ENCODE results near the gene SHISA7.

SHISA7 gene
- total RNA-seq = 0 to 0.17 (median 0) reads per million in 3 donors

DNA sequence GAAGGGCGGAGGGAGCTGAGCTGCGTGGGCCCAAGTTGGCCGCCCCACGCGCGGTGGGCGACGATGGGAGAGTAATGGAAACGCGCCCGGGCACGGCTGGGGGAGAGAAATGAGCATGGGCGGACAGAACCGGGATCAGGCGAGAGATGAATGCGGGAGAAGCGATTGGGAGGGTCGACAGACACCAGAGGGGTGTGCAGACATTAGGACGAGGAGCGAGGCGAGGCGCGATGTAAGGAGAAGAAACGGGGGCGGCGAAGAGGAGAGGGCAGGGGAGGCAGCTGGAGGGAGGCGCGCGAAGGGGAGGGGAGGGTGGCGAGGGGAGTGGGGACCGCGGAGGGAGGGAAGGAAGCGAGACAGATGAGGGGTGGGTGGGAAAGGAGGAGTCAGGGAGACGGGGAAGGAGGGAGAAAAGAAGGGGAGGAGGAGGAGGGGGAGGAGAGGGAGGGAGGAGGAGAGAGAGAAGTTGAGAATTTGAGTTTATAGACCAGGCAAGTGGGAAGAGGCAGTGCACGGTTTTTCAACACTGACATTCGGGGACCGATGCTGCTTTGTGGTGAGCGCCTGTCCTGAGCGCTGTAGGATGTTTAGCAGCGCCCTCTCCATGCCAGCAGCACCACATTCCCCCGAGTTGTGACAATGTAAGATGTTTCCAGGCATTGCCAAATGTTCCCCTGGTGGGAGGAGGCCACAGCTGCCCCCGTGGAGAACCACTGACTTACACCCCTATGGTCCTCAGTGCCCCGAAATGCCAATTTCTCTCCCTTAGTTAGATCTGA, at the start of gene SHISA7:
Gene SHISA7, minus strand, starts transcription at position 256 of the 779 bp plus-strand sequence. CDS start 437 bp downstream, outside the sequence.
- H3K27ac ChIP-seq (ENCODE audit: insufficient read depth, low read length, poor library complexity, severe bottlenecking) = no peak within 1 kb of the TSS
- peaks cover 20% of the 10 kb centered on the region for H3K4me1 ChIP-seq (ENCODE audit: control insufficient read depth, insufficient read depth, low read length, poor library complexity, severe bottlenecking)
- peaks cover 50% of the 10 kb centered on the region for H3K27me3 ChIP-seq (replicated peaks; ENCODE audit: control insufficient read depth, insufficient read depth, low read length, poor library complexity, severe bottlenecking)
- H3K36me3 ChIP-seq (ENCODE audit: control insufficient read depth, insufficient read depth, low read length) = no peaks in the 10 kb centered on the region
- no peak for DNase-seq
- no peaks in the 10 kb centered on the region for H3K9me3 ChIP-seq (ENCODE audit: control insufficient read depth, low read length)
- no peak within 1 kb of the TSS for H3K4me3 ChIP-seq (ENCODE audit: insufficient read depth, low read depth, low read length, poor library complexity, severe bottlenecking)

DNA sequence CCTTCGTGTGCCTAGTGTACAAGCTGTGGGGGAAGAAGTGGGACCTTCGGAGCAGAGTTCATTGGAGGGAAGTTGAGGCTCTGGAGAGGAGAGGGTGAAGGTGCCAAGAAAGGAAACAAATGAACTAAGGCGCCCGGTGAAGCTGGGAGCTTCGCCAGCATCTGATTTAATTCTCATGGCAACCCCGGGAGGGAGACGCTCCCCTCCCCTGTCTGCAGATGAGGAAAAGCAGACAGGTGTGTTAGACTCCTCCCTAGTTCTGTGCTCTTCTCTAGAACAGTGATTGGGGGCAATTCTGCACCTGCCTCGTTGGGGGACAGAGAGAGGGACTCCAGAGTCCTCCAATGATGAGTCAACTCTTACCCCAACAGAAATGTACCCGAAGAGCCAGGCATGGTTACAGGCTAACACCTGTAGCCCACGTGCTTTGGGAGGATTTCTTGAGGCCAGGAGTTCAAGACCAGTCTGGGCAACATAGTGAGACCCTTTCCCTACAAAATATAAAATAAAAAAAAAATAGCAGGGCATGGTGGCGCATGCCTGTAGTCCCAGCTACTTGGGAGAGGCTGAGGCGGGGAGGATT, 49.4 kb upstream of the SHISA7 start:
- Histone ChIP-seq H3K4me3 (ENCODE audit: insufficient read depth, low read depth, low read length, poor library complexity, severe bottlenecking) (no peak overlapping the region), H3K4me1 (ENCODE audit: control insufficient read depth, insufficient read depth, low read length, poor library complexity, severe bottlenecking) (no peaks in the 10 kb centered on the region), H3K36me3 (ENCODE audit: control insufficient read depth, insufficient read depth, low read length) (no peaks in the 10 kb centered on the region), H3K27me3 (replicated peaks; ENCODE audit: control insufficient read depth, insufficient read depth, low read length, poor library complexity, severe bottlenecking) (no peaks in the 10 kb centered on the region), H3K27ac (ENCODE audit: insufficient read depth, low read length, poor library complexity, severe bottlenecking) (no peak overlapping the region), H3K9me3 (ENCODE audit: control insufficient read depth, low read length) (no peaks in the 10 kb centered on the region)
- DNase-seq = no peak

DNA sequence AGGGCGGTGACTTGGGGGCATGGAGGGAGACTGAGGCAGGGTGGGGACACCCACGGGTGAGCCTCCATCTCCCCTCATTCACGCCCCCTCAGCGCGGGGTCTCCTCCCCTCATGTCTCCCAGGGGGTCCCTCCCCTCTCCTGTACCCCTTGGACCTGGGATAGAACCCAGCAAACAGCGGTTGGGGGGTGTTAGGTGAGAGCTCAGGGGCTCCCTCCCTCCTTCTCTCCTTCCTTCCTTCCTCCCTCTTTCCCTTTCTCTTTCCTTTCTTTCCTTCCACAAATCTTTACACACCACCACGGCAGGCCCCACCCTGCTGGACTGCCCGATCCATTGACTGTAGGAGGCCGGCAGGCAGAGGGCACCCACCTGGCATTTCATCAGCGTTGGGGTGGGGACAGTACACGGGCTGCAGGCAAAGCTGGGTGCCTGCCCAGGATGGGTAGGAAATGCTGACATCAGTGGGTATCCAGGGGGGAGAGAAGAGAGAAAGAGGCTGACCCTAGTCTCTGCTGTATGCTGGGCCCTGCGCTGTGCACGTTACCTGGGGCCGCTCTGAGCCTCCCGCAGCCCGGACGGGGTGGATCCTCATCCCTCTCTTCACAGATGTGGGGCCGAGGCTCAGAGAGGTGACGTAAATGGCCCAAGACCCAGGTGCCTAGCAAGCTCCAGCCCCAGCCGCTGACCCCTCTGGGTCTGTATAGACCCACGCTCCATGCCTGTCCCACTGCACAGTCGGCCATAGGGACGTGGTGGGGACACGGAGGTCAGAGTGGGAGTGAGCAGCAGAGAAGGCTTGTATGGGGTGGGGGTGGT, 48.7 kb upstream of the SHISA7 start:
- no peaks in the 10 kb centered on the region for H3K9me3 ChIP-seq (ENCODE audit: control insufficient read depth, low read length)
- no peak overlapping the region for H3K27ac ChIP-seq (ENCODE audit: insufficient read depth, low read length, poor library complexity, severe bottlenecking)
- H3K4me3 ChIP-seq (ENCODE audit: insufficient read depth, low read depth, low read length, poor library complexity, severe bottlenecking) = no peak overlapping the region
- no peaks in the 10 kb centered on the region for H3K36me3 ChIP-seq (ENCODE audit: control insufficient read depth, insufficient read depth, low read length)
- no peaks in the 10 kb centered on the region for H3K27me3 ChIP-seq (replicated peaks; ENCODE audit: control insufficient read depth, insufficient read depth, low read length, poor library complexity, severe bottlenecking)
- no peak for DNase-seq
- H3K4me1 ChIP-seq (ENCODE audit: control insufficient read depth, insufficient read depth, low read length, poor library complexity, severe bottlenecking) = no peaks in the 10 kb centered on the region

DNA sequence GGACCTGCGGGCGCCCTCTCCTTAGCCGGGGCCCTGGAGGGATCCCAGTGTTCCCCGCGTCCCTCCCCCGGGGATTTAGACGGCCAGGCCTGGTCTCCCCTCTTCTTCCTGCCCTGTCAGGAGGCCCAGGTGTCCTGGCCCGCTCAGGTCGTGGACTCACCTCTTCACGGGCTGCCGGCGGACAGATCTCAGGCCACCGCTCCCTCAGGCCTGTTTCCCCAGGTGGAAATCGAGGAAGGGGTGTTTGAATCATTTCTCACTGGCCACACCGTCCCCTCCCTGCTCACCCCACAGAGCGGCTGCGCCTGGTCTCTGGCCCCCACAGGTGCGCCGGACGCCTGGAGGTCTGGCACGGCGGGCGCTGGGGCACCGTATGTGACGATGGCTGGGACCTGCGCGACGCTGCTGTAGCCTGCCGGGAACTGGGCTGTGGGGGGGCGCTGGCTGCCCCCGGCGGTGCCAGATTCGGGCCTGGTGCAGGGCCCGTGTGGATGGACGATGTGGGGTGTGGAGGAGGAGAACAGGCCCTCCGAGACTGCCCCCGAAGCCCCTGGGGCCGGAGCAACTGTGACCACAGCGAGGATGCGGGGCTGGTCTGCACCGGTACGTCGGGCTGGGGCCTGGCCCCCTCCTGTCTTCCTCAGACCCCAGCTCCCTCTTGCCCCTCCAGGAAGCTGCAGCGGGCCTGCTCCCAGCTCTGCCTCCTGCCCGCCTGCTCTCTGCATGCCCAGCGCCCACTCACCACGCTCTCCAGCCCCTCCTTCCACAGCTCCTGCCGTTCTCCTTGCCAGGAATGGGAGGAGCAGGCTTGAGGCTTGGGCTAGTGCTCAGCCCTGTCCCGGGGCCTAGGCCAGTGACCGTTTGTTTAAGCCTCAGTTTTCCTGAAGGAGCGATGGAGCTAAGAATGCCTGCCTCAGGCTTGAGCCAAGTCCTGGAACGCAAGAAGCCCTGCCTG, 47.7 kb upstream of the SHISA7 start:
- Histone ChIP-seq H3K4me3 (ENCODE audit: insufficient read depth, low read depth, low read length, poor library complexity, severe bottlenecking) (no peak overlapping the region), H3K27me3 (replicated peaks; ENCODE audit: control insufficient read depth, insufficient read depth, low read length, poor library complexity, severe bottlenecking) (no peaks in the 10 kb centered on the region), H3K9me3 (ENCODE audit: control insufficient read depth, low read length) (no peaks in the 10 kb centered on the region), H3K36me3 (ENCODE audit: control insufficient read depth, insufficient read depth, low read length) (no peaks in the 10 kb centered on the region), H3K4me1 (ENCODE audit: control insufficient read depth, insufficient read depth, low read length, poor library complexity, severe bottlenecking) (no peaks in the 10 kb centered on the region), H3K27ac (ENCODE audit: insufficient read depth, low read length, poor library complexity, severe bottlenecking) (no peak overlapping the region)
- DNase-seq = no peak

DNA sequence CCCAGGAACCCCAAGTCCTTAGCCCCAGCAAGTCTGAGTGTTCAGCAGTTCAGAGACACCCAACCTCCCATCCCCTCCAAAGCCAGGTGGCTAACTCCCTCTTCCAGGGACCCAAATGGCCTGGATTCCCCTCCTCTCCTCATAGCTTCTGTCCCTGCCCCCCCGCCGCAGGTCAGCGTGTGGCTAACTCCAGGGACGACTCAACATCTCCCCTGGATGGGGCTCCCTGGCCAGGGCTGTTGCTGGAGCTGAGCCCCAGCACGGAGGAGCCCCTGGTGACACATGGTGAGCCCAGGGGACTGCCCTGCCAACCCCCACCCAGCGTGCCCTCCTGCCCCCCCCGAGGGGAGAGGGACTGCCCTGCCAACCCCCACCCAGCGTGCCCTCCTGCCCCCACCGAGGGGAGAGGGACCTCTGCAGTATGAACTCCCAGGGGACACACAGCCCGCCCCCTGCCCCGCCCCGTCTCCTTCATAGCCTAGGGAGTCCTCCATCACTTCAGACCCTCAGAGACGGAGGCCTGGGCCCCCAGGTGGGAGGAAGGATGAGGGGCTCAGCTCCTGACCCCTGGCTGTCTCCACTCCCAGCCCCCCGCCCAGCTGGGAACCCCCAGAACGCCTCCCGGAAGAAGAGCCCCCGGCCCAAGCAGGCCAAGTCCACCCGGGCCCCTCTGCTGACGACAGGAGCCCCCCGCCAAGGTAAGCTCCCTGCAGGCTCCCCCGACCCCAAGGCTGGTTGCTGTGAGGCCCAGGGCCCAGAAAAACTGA, 46.8 kb upstream of the SHISA7 start:
- Histone ChIP-seq H3K9me3 (ENCODE audit: control insufficient read depth, low read length) (no peaks in the 10 kb centered on the region), H3K27me3 (replicated peaks; ENCODE audit: control insufficient read depth, insufficient read depth, low read length, poor library complexity, severe bottlenecking) (no peaks in the 10 kb centered on the region), H3K27ac (ENCODE audit: insufficient read depth, low read length, poor library complexity, severe bottlenecking) (no peak overlapping the region), H3K4me3 (ENCODE audit: insufficient read depth, low read depth, low read length, poor library complexity, severe bottlenecking) (no peak overlapping the region), H3K4me1 (ENCODE audit: control insufficient read depth, insufficient read depth, low read length, poor library complexity, severe bottlenecking) (peaks cover 6% of the 10 kb centered on the region), H3K36me3 (ENCODE audit: control insufficient read depth, insufficient read depth, low read length) (no peaks in the 10 kb centered on the region)
- no peak for DNase-seq

DNA sequence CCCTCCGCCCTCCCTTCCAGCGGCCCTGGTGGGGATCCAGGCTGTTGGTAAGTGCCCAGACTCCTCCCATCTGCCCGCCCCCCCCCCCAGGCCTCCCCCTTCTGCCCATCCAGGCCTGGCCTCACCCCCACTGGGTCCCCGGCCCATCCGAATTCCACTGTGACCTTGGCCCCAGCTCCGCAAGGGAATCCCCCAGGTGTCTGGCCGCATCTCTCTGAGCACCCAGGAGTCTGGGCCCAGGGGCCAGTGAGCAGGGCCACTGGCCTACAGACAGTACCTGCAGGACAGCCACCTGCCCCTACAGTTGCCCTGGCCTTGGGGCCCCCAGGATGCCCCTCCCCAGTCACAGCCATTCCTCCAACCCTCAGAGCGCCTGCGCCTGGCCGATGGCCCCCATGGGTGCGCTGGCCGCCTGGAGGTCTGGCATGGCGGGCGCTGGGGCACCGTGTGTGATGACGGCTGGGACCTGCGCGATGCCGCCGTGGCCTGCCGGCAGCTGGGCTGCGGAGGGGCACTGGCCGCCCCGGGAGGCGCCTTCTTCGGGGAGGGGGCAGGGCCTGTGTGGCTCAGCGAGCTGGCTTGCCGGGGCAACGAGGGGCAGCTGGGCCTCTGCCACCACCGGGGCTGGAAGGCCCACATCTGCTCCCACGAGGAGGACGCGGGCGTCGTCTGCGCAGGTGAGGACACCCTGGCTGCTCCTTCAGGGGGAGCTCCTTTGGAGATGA, 46.0 kb upstream of the SHISA7 start:
- Histone ChIP-seq H3K9me3 (ENCODE audit: control insufficient read depth, low read length) (no peaks in the 10 kb centered on the region), H3K4me1 (ENCODE audit: control insufficient read depth, insufficient read depth, low read length, poor library complexity, severe bottlenecking) (peaks cover 13% of the 10 kb centered on the region), H3K27me3 (replicated peaks; ENCODE audit: control insufficient read depth, insufficient read depth, low read length, poor library complexity, severe bottlenecking) (no peaks in the 10 kb centered on the region), H3K27ac (ENCODE audit: insufficient read depth, low read length, poor library complexity, severe bottlenecking) (no peak overlapping the region), H3K4me3 (ENCODE audit: insufficient read depth, low read depth, low read length, poor library complexity, severe bottlenecking) (no peak overlapping the region), H3K36me3 (ENCODE audit: control insufficient read depth, insufficient read depth, low read length) (no peaks in the 10 kb centered on the region)
- DNase-seq = no peak

DNA sequence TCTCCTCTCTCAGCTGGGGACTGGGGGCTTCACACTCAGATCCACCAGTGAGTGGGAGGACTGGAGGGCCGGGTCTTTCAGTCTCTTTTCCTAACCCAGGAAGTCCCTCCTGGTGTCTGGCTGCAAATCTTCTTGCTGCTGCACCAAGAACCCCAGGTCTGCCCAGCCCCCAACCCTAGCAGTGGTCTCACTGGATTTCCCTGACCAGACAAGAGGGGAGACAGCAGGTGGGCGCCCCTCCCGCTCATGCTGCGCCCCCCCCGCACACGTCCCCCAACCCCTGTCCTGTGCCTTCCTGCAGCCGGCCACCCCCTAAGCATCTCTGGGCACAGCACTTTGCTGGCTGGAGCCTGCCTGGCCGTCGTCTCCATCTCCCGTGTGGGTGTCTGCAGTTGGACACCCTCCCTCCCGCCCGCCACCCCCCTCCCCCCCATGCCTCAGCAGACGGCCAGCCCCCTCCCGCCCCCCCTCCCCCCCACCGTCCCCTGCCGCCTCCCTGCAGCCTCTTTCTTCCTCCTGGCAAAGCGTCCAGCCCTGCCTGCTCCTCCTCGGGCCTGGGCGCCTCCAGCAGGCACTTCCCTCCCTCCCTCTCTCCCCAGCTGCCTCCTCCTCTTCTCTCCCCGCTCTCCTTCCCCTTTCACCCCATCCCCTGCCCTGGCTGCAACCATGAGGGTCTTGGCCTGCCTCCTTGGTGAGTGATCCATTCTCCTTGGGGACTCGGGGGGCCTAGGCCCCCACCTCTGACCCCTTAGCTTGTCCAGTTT, 45.0 kb upstream of the SHISA7 start, which contains the start of gene SSC5D:
Gene SSC5D, plus strand, starts transcription at position 513 of the 764 bp plus-strand sequence. Its CDS starts 154 bp downstream, at position 667.
- Histone ChIP-seq H3K27ac (ENCODE audit: insufficient read depth, low read length, poor library complexity, severe bottlenecking) (no peak within 1 kb of the TSS), H3K27me3 (replicated peaks; ENCODE audit: control insufficient read depth, insufficient read depth, low read length, poor library complexity, severe bottlenecking) (no peaks in the 10 kb centered on the region), H3K4me3 (ENCODE audit: insufficient read depth, low read depth, low read length, poor library complexity, severe bottlenecking) (no peak within 1 kb of the TSS), H3K9me3 (ENCODE audit: control insufficient read depth, low read length) (no peaks in the 10 kb centered on the region), H3K36me3 (ENCODE audit: control insufficient read depth, insufficient read depth, low read length) (peaks cover 4% of the 10 kb centered on the region), H3K4me1 (ENCODE audit: control insufficient read depth, insufficient read depth, low read length, poor library complexity, severe bottlenecking) (peaks cover 19% of the 10 kb centered on the region)
- no peak for DNase-seq
